Activated CD4-positive, alpha-beta T cell treated with anti-CD3 and anti-CD28 coated beads, Interleukin-2, amount 50 U/mL, for 1 hour (primary cell): ENCODE measurements around the gene ISG20L2.

Experiments used
- DNase-seq: peaks from one replicate; pipeline ENCODE4 v3.0.0-alpha.2; 2020

The ISG20L2 gene

DNA sequence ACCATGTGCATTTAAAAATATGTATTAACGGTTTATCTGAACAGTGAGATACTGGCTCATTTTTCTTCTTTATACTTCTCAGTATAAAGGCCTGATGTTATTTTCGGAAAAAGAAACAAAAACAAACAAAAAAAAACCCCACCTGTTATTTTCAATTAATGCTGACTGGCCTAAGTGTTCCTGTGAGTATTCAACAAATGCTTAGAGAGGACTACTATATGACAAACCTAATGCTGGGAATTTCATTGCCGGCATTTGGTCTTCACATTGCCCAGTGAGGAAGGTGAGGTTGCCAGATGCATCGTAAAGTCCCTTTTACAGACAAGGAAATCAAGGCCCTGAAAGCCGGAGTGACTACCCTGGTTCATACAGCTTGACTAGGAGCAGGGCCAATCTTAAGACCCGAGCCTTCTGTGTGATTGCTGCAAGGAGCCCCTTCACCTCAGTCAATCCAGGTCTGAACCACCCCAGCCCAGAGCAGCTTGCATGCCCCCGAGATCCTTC lies 11.7 kb upstream of the ISG20L2 start:
- no peak for DNase-seq

DNA sequence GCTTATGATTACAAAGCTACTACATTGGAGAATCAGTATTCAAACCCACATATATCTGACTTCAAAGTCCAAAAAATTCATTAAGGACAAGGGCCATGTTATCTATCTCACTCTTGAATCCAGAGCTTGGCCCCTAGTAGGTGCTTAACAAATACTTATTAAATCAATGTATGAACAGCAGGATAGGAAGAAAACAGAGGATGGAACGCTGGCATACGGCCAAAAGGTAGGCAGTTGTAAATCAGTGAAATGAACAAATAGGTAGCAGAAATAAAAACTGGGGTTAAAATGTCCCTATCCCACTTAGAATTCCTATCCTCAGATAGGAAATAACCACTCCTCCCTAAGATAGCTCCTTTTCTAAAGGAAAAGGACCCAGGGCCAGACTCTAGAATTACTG lies 10.3 kb upstream of the ISG20L2 start:
- no peak for DNase-seq

DNA sequence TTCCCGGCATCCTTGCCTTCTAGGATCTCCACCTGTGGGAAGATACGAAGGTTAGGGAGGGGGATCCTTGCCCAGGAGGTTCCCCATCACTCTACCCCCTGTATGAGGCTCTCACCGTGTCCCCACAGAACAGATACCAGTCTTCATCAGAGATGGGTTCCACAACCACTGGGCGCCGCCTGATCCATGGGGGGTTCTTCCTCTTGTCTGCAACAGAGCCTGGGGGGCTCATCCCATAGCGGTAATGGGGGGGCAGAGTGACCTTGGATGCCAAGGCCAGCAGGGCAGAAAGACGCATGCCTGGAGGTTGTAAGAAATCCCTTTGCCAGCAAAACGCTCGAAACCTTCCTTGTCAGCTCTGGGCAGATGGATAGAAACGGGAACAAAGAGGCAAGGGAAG lies 9.8 kb upstream of the ISG20L2 start:
- DNase-seq = no peak

DNA sequence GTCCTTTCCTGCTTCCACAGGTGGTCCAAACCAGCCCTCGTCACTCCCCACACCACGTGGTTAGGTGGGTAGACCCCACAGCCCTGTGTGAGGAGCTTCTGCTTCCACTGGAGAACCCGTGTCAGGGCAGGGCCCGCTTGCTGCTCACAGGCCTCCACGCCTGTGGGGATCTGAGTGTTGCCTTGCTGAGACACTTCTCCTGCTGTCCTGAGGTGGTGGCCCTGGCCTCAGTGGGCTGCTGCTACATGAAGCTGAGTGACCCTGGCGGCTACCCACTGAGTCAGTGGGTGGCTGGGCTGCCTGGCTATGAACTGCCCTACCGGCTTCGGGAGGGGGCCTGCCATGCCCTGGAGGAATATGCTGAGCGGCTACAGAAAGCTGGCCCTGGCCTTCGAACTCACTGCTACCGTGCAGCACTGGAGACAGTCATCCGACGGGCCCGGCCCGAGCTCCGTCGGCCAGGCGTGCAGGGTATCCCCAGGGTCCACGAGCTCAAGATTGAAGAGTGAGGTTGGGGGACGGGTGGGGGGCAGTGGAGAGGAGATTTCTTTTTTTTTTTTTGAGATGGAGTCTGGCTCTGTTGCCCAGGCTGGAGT lies 5.5 kb upstream of the ISG20L2 start:
- DNase-seq = no peak

DNA sequence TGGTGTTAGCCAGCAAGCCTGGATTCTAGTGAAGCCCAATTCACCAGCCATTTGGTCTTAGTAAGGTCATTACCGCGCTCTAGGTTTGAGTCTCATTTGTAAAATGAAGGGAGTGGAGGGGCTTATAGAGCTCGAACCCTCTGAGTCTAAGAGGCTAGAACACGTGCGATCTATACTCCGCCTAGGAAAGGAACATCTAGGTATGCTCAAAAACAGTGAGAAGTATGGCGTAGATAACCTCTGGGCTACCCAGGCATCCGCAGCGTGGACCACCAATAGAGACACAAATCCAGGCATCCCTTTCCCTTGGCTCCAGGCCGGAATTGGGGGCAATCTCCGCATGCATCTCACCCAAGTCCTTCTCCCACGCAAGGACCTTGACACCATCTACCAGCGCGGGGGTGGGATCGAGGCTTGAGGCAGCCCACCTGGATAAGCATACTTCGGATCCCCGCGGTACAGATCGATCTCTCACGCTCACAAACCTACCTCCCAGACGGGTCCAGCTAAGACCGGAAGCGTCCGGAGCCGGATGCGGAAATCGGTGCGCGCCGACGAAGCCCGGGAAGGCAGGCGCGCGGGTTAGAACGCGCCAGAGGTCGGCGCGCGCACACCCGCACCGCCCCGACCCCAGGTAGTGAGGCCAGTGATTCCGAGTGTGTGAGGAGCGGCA lies 504 bp downstream of the ISG20L2 start, which contains the start of gene METTL25B:
Gene METTL25B (plus strand): TSS at position 544 of the 673 bp plus-strand sequence. CDS start 636 bp downstream, outside the sequence.
- DNase-seq = peak; percentile 61

DNA sequence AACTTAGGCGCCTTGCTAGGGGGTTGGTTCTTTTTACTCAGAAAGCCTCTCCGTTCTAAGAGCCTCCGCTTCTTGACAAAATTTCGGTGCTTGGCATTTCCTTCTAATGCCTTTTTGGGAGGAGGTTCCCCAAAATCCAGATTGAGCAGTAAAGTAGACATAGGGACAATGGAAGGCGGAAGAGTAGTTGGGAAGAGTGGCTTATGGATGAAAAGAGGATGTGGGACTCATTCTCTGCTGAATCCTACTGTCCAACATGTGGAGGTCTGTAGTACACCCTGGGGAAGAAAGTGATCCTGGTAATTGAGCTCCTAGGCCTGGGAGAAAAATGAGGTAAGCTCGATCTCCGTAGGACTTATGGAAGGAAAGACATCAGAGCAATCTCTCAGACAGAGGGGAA lies 1.1 kb downstream of the ISG20L2 start:
- no peak for DNase-seq

DNA sequence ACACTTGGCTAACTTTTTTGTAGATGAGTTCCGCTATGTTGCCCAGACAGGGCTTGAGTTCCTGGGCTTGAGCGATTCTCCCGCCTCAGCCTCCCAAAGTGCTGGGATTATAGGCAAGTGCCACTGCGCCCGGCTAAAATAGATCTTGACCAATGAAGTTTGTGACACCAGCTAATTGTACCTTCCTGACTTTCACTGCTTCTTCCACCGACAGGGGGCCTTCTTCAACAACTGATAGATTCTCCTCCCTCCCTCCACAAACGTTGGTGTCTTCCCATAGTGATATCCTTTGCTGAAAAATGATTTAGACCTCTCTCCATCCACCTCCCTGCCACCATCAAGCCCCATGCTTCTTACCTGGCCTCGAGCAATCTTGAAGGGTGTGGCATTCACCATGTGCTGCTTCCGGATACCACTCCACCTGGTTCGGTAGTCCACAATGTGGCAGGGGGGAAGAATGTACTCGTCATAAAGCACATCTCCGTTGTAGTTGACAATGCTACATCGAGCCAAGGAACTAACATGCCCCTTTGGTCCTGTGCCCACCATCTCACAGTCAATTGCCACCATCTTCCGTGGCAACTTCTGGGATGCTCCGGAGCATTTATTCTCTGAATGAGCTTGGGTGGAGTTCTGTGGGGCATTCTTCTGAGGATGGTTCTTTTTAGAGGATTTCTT lies 1.9 kb downstream of the ISG20L2 start:
- DNase-seq = peak; percentile 41

DNA sequence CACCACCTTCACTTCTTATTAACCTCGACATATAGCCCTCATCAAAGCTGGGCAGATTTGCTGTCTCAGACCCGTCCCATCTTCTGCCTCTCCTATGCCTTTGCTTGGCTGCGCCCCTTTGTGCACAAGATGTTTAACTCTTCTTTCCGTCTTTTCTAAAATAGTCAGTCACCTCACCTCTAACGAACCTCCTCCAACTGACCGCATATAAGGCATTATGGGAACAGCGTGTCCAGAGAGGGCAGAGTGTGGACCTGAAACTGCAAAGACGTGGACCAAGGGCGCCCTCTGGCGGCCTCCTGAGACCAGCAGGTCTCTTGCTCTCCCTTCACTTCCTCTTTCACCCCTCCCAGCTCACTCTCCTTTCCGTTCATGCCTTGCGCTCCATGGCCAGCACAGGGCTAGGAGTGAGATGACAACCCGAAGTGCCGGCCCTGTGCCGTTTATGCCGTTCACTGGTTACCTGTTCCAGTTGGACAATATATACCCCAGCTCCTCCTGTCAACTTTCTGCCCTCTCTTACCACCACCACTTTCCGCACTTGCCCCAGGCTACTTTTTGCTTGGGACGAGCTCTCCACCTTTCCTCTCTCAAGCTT lies 2.8 kb downstream of the ISG20L2 start:
- peak; percentile 79 for DNase-seq

DNA sequence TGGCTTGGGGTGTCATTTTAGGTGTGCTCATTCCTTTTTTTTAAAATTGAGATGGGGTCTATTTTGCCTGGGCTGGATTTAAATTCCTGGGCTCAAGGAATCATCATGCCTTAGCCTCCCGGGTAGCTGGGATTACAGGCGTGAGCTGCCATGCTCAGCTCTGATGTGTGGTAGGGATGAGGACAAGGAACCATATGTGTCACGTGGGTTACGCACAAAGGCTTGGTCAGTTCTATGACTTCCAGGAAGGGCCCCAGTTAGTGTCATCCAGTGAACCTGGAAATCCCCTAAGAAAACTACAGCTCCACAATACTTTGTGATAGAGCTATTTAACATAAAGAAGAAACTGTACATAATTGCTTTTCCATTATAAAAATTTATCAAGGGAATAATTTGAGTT lies 7.0 kb downstream of the ISG20L2 start:
- DNase-seq = no peak

DNA sequence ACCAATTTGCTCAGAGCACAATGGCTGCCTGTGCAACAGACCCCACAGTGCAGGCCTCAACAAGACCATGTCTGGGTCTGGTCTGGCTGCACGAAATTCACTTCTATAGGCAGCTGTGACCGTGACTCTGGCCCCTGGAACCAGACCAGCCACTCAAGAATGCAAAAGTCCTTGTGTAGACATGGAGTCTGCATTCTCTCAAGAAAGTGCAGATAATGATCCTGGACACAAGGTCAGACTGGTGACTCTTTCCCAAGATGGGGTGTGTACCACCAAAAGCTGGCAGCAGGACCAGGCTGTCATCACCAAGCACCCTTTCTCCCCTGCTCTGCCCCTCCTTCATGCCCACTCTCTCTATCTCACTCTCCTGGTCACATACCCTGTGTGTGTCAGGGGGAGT lies 7.4 kb downstream of the ISG20L2 start:
- no peak for DNase-seq

DNA sequence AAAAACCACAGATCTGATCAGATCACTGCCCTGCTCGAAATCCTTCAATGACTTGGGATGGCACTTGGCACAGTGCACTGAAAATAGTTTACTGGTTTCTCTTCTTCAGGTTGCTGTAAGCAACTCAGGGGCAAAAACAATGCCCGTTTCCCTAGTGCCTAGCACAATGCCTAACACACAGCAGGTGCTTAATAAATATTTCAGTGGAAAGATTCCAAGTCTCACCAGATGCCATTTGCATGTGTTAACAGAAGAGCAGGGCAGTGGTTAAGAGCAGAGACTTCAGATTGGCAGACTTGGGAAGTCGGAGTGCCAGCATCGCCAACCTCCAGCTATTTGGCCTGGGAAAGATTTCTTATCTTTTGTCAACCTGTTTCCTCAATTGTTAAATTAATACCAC lies 11.2 kb downstream of the ISG20L2 start:
- no peak for DNase-seq

DNA sequence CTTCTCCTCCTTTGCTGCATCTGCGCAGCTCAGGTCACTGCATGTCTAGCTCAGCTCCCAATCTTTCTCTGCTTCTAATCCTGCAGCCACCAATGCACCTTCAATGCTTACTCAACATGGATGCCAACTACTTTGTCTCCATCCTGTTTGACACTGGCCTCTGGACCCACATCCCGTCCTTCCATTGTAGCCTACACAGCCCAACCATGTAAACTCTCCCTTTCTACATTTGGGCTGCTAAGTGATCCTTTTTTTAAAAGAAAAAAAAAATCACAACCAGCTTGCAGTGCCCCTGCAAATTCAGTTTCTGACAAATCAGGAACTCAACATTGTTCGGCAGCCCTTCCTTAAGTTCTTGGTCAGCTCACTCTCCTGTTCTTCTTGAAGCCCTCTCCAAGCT lies 13.7 kb downstream of the ISG20L2 start:
- no peak for DNase-seq

DNA sequence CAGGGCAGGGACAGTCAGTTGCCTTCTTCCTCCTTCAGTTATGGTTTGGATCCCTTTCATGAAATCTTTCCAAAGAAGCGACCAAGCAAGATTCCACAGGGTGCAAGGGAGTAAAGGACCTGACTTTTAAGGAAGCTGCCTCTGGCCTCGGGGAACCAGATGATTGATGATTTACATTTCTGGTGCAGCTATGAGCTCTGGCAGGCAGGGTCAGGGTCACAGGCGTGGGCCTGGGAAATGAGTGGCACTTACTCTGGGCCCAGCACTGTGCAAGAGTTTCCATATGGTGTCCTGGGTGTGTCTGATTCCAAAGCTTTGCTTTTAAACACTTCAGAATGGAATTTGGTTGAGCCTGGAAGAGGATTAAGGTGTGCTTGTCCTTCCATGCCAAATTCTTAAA lies 15.9 kb downstream of the ISG20L2 start:
- DNase-seq = no peak

DNA sequence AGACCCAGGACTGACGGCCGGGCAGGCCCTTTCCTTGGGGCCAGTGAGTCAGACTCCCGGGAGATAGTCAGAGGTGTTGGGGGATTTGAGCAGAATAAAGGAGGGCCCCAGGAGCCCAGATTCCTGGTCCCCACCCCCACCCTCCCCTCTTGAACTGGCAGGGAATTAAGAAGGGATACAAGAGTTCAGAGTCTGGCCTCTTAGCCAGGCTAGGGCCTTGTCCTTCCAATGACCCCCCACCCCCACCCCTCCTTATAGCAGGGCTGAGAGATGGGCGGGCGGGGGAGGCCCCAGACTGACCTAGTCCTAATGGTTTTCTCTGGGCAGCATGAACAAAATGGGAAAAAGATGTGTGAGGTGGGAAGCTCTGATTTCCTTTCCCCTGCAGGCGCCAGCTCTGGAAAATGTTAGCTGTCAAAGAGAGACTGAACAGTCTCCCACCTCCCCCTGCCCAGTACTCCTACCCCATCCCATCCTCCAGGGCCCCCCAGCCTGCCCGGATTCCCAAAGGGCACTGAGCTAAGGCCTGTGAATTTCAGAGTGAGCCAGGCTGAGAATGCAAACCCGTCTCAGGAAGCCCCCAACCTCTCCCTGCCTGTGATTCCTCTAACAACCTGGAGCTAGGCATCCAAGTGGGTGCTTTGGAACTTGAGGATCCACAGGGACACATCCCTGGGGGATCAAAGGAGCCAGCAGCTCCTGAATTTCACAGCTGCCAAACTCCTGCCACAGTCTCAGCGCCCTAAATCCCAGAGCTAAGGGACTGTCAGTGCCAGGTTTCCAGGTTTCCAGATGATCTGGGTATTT lies 17.4 kb downstream of the ISG20L2 start:
- DNase-seq = no peak

DNA sequence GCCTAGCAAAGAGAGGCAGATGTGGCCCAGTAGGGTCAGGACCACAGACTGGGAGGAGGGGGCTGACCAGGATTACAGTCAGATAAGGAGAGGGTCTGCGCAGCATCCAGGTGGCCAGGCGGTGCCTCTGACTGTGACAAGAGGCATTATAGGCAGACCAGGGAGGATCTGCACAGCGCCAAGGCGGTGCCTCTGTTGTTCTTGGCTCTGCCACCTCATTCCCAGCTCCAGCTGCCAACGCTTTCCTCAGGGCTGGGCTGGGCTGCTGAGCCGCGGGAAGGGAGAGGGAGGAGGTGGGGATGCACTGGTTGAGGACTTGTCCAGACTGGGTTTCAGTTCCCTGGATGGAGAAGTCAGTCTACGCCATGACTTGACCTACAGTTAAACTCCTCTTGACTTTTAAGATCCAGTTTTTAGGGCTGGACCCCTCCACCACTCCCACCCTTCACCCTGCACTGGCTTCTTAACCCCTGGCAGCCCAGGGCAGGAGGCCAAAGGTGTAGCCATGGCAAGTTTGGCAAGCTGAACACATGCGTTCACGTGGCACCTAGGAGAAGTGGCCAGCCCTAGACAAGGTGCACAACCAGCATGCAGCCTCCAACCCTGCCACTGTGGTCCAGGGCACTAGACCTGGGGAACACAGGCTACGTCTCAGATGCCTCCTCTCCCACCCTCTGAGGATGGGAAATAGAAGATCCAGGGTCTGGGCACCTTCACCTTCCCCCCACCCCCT lies 18.6 kb downstream of the ISG20L2 start:
- DNase-seq = no peak

DNA sequence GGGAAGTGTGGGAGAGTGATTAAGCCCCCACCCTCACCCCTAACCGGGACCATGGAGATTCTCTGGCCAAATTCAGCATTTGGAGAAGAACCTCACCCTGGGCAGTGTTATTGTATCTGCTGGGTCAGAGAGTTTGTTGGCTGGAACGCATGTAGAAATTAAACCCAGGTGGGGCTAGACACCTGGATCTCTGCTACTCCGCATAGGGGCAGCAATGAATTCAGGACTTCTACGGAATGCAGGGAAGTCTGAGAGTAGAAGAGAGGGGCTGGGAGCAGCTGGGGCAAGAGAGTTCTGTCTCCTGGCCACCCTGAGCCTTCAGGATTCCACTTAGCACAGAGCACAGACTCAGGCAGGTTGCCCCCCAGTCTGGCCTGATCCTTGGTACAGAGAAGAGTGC lies 19.5 kb downstream of the ISG20L2 start:
- no peak for DNase-seq

DNA sequence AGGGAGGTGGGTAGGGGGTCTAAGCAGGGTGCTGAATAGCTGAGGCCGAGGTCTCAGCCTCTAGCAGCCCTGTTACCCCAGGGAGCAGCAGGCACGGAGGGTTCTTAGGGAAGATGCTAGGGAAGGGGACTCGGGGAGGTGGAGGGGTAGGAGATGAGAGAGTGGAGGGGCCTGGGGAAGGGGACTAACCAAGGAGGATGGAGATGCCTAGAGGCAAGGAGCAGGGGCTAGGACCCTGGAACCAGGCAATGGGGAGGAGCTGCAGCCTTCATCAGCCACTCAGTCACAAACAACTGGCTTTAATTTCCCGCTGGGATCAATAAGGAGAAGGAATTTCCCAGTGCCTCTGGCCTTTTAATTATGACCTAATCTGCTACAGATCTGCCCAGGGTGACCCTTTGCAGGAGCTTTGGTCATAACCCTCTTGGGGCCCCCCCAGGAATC lies 20.3 kb downstream of the ISG20L2 start:
- DNase-seq = no peak

DNA sequence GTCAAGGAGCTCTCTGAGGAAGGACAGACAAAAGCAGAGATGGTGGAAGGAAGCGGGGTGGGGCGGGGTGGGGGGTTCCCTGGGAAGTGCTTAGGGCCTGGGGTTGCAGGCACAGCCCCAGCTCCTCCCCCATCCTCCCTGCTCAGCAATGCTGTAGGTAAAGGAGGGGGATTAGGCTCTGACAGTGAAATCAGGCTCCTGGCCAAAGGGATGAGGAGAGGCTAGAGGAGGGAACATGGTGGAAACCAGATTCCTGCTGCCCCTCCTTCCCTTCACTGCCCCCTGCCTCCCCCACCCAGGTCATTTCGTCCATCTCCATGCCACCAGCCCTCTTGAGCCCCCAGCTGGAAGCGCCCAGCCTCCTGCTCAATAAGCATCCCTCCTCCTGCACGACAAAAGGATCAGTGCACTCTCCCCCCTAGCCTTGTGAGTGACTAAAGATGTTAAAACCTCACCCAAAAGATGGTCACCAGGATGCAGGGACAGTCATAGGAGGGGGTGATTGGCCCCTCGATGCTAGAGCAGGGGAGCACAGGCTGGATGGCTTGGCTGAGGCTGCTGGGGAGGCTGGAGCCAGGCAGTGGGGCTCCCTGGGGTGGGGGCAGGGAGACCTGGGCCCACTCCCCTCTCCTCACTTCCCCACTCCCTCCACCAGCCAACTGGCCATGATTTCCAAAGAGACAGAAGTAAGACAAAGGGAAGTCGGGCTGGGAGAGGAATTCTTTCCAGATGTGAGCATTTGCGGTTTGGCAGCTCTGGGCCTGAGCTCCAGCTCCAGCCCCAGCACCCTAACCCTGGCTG lies 20.9 kb downstream of the ISG20L2 start:
- DNase-seq = no peak

DNA sequence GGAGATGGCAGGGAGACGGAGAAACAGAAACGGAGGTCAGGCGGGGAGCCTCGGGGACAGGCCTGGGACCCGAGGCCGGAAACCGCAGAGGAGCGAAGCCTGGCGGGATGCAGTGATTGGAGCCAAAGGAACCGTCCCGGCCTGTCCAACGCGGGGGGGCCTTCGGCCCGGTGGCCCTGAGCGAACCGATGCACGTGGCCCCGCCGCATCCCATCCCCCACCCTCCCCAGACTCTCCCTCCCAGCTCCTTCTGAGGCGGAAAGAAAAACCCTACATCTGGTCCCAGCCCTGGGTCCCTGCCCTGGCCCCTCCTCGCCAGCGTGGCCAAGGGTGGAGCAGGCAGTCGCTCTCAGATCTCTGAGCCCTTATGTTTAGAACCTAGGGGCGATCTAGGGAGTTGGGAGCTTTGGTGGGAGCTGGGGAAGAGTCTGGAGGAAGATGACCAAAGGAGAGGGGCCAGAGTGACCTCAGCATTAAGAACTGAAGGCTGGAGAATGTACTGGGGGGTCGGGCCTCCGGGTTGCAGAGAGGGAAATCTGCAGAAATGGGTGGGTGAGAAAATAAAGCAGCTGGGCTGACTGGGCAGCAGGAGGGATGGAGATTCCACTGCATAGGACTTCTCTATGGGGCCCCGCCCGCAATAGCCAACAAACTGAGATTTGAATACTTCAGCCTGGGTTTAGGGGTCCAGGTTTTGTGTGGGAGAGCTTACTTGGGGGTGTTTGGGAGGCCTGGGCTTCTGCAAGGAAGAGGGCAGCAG lies 21.7 kb downstream of the ISG20L2 start:
- DNase-seq = no peak

DNA sequence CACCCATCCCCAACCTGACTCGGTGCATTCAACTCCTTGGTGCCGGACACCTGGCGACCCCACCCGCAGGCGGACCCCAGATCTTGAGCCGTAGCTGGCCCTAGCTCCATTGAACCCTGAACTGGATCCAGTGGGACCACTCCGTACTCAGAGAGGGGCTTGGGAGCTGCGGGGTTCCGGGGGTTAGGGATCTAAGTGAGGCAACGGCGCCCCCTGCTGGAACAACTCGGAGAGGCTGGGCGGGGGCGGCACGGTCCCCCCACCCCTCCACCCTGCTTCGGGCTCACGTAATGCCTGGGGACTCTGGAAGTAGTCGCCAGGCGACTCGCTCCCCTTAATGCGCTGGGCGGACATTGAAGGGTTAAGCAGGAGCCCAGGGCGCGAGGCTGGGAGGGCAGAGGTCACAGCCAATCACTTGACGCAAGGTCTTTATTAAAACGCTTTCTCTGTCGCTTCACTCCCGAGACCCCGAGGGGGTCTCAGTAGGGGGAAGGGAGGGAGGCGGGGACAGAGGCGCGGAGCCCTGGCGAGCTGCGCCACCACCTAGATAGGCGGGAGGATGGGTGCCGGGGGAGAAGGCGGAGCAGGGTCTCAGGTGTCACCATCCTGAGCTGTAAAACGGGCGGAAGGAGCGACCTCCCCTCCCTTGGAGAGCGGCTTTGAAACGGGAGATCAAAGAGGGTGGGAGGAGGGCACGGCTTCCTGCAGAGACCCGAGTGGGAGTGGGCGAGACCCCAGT lies 22.5 kb downstream of the ISG20L2 start:
- peak; percentile 75 for DNase-seq
